OCI-LY7 (cell line): Measurements from ENCODE around the gene ELMO1. TPM values are rescaled to one million over a fixed set of nuclear protein-coding genes. Genes with fewer than 3 reads are reported as not detected.

Source experiments
- BruUV-seq: library from RNA; stranded (reverse); fragments of 400-500 nt; replicated peaks from 2 replicates; lab custom pipeline; 2021; lab: Mats Ljungman, UMichigan
- CTCF ChIA-PET: fragments of 300-600 bp; sonication (Branson Sonifier 250); formaldehyde crosslinking; loops from one replicate; lab custom pipeline; 2022; ENCODE audit warnings: antibody characterized with exemption; ENCODE audit not compliant: unreplicated experiment; lab: Charles Lee
- POLR2A ChIA-PET: fragments of 300-600 bp; sonication (Branson Sonifier 250); formaldehyde crosslinking; loops from one replicate; lab custom pipeline; 2022; ENCODE audit warnings: antibody characterized with exemption; lab: Charles Lee
- DNase-seq: peaks from one replicate; pipeline ENCODE4 v3.0.0-alpha.2; 2015; ENCODE audit warnings: low spot score
- H2AFZ ChIP-seq: fragments of 200-600 bp; sonication (generic), shearing (Covaris generic); 2 replicates; pipeline ENCODE4 v1.6.1; 2014; ENCODE audit warnings: mild to moderate bottlenecking, antibody characterized with exemption, low read length, moderate library complexity
- H3K27ac ChIP-seq: fragments of 200-600 bp; sonication (generic); 2 replicates; pipeline ENCODE4 v1.5.1; 2014; ENCODE audit warnings: mixed run types, low read depth, mild to moderate bottlenecking, moderate library complexity, low read length, inconsistent platforms; ENCODE audit not compliant: poor library complexity, severe bottlenecking
- H3K36me3 ChIP-seq: fragments of 200-600 bp; sonication (generic); 2 replicates; pipeline ENCODE4 v1.6.1; 2014; ENCODE audit warnings: mild to moderate bottlenecking, antibody characterized with exemption, low read length, moderate library complexity, mixed read lengths; ENCODE audit not compliant: insufficient read depth
- H3K4me1 ChIP-seq: fragments of 200-600 bp; sonication (generic); 2 replicates; pipeline ENCODE4 v1.5.1; 2014; ENCODE audit warnings: mild to moderate bottlenecking, low read length; ENCODE audit not compliant: insufficient read depth, poor library complexity, severe bottlenecking
- H3K4me2 ChIP-seq: fragments of 200-600 bp; sonication (generic); 2 replicates; pipeline ENCODE4 v1.6.1; 2014; ENCODE audit warnings: mild to moderate bottlenecking, low read length
- H3K4me3 ChIP-seq: fragments of 200-600 bp; sonication (generic); 2 replicates; pipeline ENCODE4 v1.5.1; 2014; ENCODE audit warnings: mild to moderate bottlenecking, low read depth, low read length; ENCODE audit not compliant: poor library complexity, severe bottlenecking
- H3K79me2 ChIP-seq: fragments of 200-600 bp; sonication (generic); 2 replicates; pipeline ENCODE4 v1.6.1; 2016; ENCODE audit warnings: low read depth, mild to moderate bottlenecking, low read length, moderate library complexity, mixed read lengths; ENCODE audit not compliant: insufficient read depth
- H3K9me2 ChIP-seq: fragments of 200-600 bp; sonication (generic); 2 replicates; pipeline ENCODE4 v1.6.1; 2016; ENCODE audit warnings: mild to moderate bottlenecking, low read length, mixed read lengths; ENCODE audit not compliant: insufficient read depth
- H3K9me3 ChIP-seq: fragments of 200-600 bp; sonication (generic); 2 replicates; pipeline ENCODE4 v1.6.1; 2014; ENCODE audit warnings: mild to moderate bottlenecking, mixed run types, low read length, mixed read lengths
- H4K20me1 ChIP-seq: fragments of 200-600 bp; sonication (generic); 2 replicates; pipeline ENCODE4 v1.6.1; 2014; ENCODE audit warnings: mild to moderate bottlenecking, antibody characterized with exemption, low read length, moderate library complexity, mixed read lengths; ENCODE audit not compliant: insufficient read depth
- EZH2phosphoT487 ChIP-seq: fragments of 200-600 bp; sonication (generic); IDR thresholded peaks from 2 replicates; pipeline ENCODE4 v1.6.1; 2018; ENCODE audit warnings: low read depth, borderline replicate concordance, mild to moderate bottlenecking, mixed run types, antibody characterized with exemption, low read length, moderate library complexity, mixed read lengths
- intact Hi-C: fragments of 100-400 bp; cut with micrococcal nuclease; formaldehyde crosslinking; loops from one replicate; pipeline ENCODE4 v1.10.0; 2022; ENCODE audit not compliant: unreplicated experiment
- total RNA-seq, 2 experiments: library from RNA; depleted of rRNA in 1 of 2; stranded (reverse); fragments of >200 nt in 1 of 2; shearing (Covaris generic) in 1 of 2; gene quantifications; 2 replicates each; pipeline ENCODE4 v1.2.3, GENCODE V29; 2014 to 2022
- TF ChIP-seq, protein P1 (sequence below): fragments of 200-600 bp; sonication (generic); conservative IDR thresholded peaks from 2 replicates; pipeline ENCODE4 v1.5.1; 2014; ENCODE audit warnings: mild to moderate bottlenecking, antibody characterized with exemption, low read length, moderate library complexity, mixed read lengths

Gene ELMO1
- total RNA-seq, 2 experiments from 2014 or later: 101 to 103 TPM

DNA sequence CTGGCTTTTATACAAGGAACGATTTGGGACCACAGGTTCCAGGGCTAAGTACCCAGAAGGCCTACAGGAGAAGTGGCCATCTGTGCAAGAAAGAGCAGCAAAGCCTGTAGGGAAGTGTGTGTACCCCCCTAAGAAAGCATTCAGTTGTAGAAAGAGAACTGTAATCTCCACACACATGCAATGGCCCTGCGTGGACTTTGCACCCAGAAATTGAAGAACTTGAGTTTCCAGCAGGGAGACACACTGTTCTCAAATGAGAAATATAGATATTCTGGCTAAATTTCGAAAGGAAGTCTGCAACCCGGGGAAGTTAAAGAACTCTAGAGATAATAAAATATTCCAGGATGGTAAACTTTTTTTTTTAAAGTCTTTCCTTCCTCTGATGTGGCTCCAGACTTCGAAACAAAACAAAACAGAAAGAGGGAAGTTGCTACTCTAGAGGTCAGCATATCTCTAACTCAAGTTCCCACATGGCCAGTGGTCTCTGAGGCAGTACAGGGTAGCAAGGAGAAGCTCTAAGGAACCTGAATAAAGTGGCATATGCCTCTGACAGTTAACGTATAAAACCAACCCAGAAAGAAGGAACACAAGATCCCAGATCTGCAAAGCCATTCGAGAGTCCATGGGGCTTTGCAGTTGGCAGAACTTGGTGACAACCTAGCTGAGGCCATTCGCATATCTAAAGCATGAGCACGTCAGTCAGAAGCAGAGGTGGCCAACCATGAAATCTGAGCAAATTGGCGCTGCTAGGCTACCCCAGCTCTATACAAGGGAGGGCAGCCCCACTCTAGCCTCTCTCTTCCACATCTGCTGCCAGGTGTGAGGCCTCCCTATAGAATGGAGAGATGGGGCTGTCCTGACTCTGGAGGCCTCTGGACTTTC is 56.6 kb downstream of the ELMO1 start:
- Histone ChIP-seq H2AFZ (no peak overlapping the region), H3K36me3 (no peaks in the 10 kb centered on the region), H3K9me2 (no peaks in the 10 kb centered on the region), H3K9me3 (no peaks in the 10 kb centered on the region), H3K79me2 (no peaks in the 10 kb centered on the region), H3K4me3 (no peak overlapping the region), H3K27ac (no peak overlapping the region), H3K4me1 (no peaks in the 10 kb centered on the region), H3K4me2 (no peak overlapping the region), H4K20me1 (no peaks in the 10 kb centered on the region)
- intact Hi-C loops: no loop called here
- BruUV-seq: no TSS peak
- no peak for DNase-seq
- CTCF ChIA-PET: no interaction called here
- POLR2A ChIA-PET: no interaction called here
- TF ChIP-seq, protein P1, sequence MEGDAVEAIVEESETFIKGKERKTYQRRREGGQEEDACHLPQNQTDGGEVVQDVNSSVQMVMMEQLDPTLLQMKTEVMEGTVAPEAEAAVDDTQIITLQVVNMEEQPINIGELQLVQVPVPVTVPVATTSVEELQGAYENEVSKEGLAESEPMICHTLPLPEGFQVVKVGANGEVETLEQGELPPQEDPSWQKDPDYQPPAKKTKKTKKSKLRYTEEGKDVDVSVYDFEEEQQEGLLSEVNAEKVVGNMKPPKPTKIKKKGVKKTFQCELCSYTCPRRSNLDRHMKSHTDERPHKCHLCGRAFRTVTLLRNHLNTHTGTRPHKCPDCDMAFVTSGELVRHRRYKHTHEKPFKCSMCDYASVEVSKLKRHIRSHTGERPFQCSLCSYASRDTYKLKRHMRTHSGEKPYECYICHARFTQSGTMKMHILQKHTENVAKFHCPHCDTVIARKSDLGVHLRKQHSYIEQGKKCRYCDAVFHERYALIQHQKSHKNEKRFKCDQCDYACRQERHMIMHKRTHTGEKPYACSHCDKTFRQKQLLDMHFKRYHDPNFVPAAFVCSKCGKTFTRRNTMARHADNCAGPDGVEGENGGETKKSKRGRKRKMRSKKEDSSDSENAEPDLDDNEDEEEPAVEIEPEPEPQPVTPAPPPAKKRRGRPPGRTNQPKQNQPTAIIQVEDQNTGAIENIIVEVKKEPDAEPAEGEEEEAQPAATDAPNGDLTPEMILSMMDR: no peak
- no peak for TF ChIP-seq EZH2phosphoT487

DNA sequence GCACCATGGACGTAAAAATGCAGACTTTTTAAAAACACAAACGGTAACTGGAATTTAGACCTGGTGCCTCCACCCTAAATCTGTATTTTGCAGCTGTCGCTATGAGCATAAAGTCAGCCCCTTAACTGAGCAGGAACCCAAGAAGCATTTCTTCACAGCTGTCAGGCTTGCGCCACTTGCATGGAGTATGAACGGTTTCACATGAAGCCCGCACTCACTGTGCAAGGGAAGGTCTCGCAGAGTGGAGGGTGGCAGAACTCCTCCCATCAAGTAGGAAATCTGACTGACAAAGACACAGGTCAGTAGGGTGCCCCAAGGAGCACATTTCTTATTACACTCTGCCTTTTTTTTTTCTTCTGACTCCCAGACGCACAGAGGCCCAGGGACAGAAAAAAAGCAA is 58.5 kb downstream of the ELMO1 start:
- Histone ChIP-seq H4K20me1 (no peaks in the 10 kb centered on the region), H3K27ac (no peak overlapping the region), H3K9me2 (no peaks in the 10 kb centered on the region), H3K4me2 (no peak overlapping the region), H3K4me3 (no peak overlapping the region), H3K9me3 (no peaks in the 10 kb centered on the region), H3K79me2 (no peaks in the 10 kb centered on the region), H3K4me1 (no peaks in the 10 kb centered on the region), H2AFZ (no peak overlapping the region), H3K36me3 (no peaks in the 10 kb centered on the region)
- CTCF ChIA-PET: no interaction called here
- TF ChIP-seq, protein P1: no peak
- TF ChIP-seq EZH2phosphoT487: no peak
- no TSS peak for BruUV-seq
- no peak for DNase-seq
- POLR2A ChIA-PET: no interaction called here
- intact Hi-C loops: no loop called here

DNA sequence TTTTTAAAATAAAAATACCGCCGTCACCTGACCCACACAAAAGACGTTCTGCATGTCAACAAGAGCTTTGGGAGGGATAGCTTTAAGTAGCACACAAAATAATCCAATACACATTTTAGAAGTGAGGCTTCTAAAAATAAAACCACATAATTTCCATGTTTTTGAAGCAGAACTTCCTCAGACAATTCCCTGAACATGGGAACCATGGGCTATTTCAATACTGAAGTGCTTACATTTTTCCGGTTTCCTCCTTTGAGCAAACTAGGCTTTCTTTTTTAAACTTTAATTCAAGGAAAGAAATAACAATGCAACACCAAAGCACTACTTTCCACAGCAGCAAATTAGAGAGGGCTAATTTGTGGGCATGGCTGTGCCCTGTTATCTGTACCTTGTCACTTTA is 59.9 kb downstream of the ELMO1 start:
- Histone ChIP-seq H3K79me2 (no peaks in the 10 kb centered on the region), H3K4me1 (no peaks in the 10 kb centered on the region), H3K36me3 (no peaks in the 10 kb centered on the region), H3K4me2 (no peak overlapping the region), H2AFZ (no peak overlapping the region), H3K9me2 (no peaks in the 10 kb centered on the region), H3K9me3 (no peaks in the 10 kb centered on the region), H3K4me3 (no peak overlapping the region), H3K27ac (no peak overlapping the region), H4K20me1 (no peaks in the 10 kb centered on the region)
- ChIA-PET POLR2A (no interaction called here), CTCF (no interaction called here)
- no TSS peak for BruUV-seq
- no peak for DNase-seq
- intact Hi-C loops: loop anchor here (10.0 kb wide), 1 partner anchor 1774 kb away; no protein-coding TSS in a partner anchor
- TF ChIP-seq EZH2phosphoT487: no peak
- TF ChIP-seq, protein P1: no peak
